Cardiac muscle cell (in vitro differentiated cells and primary cell): ENCODE measurements around the gene CT45A1. TPM values are rescaled to one million over a fixed set of nuclear protein-coding genes. Genes with fewer than 3 reads are reported as not detected.
A peak's percentile ranks its signal among the peaks of the same experiment; 100 is the strongest.
"Not testable (repeated sequence)": the region's sequence is repeated elsewhere in the genome, so short reads cannot be mapped to it uniquely, and the experiment has no call there.

Experiments used
- DNase-seq, 2 donors: peaks; one replicate each; pipeline versions ENCODE4 v3.0.0 to v3.0.0-alpha.2; 2010 to 2017; ENCODE audit warnings: low read depth in 1 of 2, low spot score in 1 of 2
- H3K27ac ChIP-seq: fragments of 200-600 bp; sonication (generic); 2 replicates; pipeline ENCODE4 v1.5.1; 2016
- H3K27me3 ChIP-seq: fragments of 200-600 bp; sonication (generic); 2 replicates; pipeline ENCODE4 v1.6.0; 2016; ENCODE audit warnings: control low read depth
- H3K36me3 ChIP-seq: fragments of 200-600 bp; sonication (generic); 2 replicates; pipeline ENCODE4 v1.5.1; 2016; ENCODE audit warnings: control low read depth
- H3K4me1 ChIP-seq: fragments of 200-600 bp; sonication (generic); 2 replicates; pipeline ENCODE4 v1.8.1; 2017; ENCODE audit warnings: low read depth, mild to moderate bottlenecking, mixed run types
- H3K4me3 ChIP-seq: fragments of 200-600 bp; sonication (generic); 2 replicates; pipeline ENCODE4 v1.5.1; 2016; ENCODE audit warnings: mild to moderate bottlenecking
- H3K9me3 ChIP-seq: fragments of 200-600 bp; sonication (generic); 2 replicates; pipeline ENCODE4 v1.5.1; 2017; ENCODE audit warnings: low read depth, mild to moderate bottlenecking, control low read depth
- CTCF ChIP-seq: IDR thresholded peaks from 2 replicates; pipeline ENCODE4 v1.5.1; 2012; ENCODE audit warnings: low read depth, mild to moderate bottlenecking, low read length
- polyA plus RNA-seq: library from polyadenylated mRNA; unstranded; fragments of >200 nt; fragmentation: Nextera tagmentation; extraction: Ambion mirVana; gene quantifications from 2 replicates; pipeline ENCODE4 v1.2.1, GENCODE V29; 2016
- total RNA-seq: library from RNA; depleted of rRNA; stranded (reverse); fragments of >200 nt; gene quantifications from 2 replicates; pipeline ENCODE4 v1.2.3, GENCODE V29; 2016

The CT45A1 gene
- total and polyA plus RNA-seq, 2 experiments from 2014 or later = not detected

- H3K4me1 ChIP-seq = no peaks in the 10 kb centered on the region
- no peak for TF ChIP-seq CTCF
- no peaks in the 10 kb centered on the region for H3K27me3 ChIP-seq
- DNase-seq = peak; percentile 0 to 8
- H3K27ac ChIP-seq = no peak overlapping the region
- no peaks in the 10 kb centered on the region for H3K36me3 ChIP-seq
- no peak overlapping the region for H3K4me3 ChIP-seq
- H3K9me3 ChIP-seq = no peaks in the 10 kb centered on the region
Measured at GRCh38 chrX:135707880-135708279, 5.6 kb upstream of the CT45A1 start.

- H3K9me3 ChIP-seq = no peaks in the 10 kb centered on the region
- H3K4me1 ChIP-seq = no peaks in the 10 kb centered on the region
- H3K27ac ChIP-seq = no peak overlapping the region
- H3K27me3 ChIP-seq = no peaks in the 10 kb centered on the region
- H3K4me3 ChIP-seq = no peak overlapping the region
- no peak for TF ChIP-seq CTCF
- H3K36me3 ChIP-seq = no peaks in the 10 kb centered on the region
- DNase-seq = no peak
Measured at GRCh38 chrX:135713795-135714194, 356 bp downstream of the CT45A1 start.

GRCh38 chrX:135734666-135735065 is 21.2 kb downstream of the CT45A1 start:
- not testable (repeated sequence) for H3K27ac ChIP-seq, H3K9me3 ChIP-seq, H3K4me1 ChIP-seq, H3K36me3 ChIP-seq, H3K4me3 ChIP-seq, DNase-seq, H3K27me3 ChIP-seq

GRCh38 chrX:135737366-135738071 is 24.1 kb downstream of the CT45A1 start:
- TF ChIP-seq CTCF = no peak
- Histone ChIP-seq H3K36me3 (no peaks in the 10 kb centered on the region), H3K9me3 (no peaks in the 10 kb centered on the region), H3K27me3 (no peaks in the 10 kb centered on the region), H3K27ac (no peak overlapping the region), H3K4me1 (no peaks in the 10 kb centered on the region), H3K4me3 (no peak overlapping the region)
- DNase-seq = peak in 1 of 2 donors; percentile 2

GRCh38 chrX:135740681-135741149 is 27.3 kb downstream of the CT45A1 start:
- Histone ChIP-seq H3K27ac (no peak overlapping the region), H3K4me3 (no peak overlapping the region), H3K4me1 (no peaks in the 10 kb centered on the region), H3K36me3 (no peaks in the 10 kb centered on the region), H3K9me3 (peaks cover 1% of the 10 kb centered on the region), H3K27me3 (no peaks in the 10 kb centered on the region)
- TF ChIP-seq CTCF = peak; percentile 35
- peak in 1 of 2 donors; percentile 7 for DNase-seq

GRCh38 chrX:135741192-135741715 is 27.8 kb downstream of the CT45A1 start:
- H3K36me3 ChIP-seq = no peaks in the 10 kb centered on the region
- DNase-seq = no peak
- no peak for TF ChIP-seq CTCF
- peaks cover 3% of the 10 kb centered on the region for H3K9me3 ChIP-seq
- no peaks in the 10 kb centered on the region for H3K4me1 ChIP-seq
- no peak overlapping the region for H3K27ac ChIP-seq
- no peaks in the 10 kb centered on the region for H3K27me3 ChIP-seq
- H3K4me3 ChIP-seq = no peak overlapping the region

GRCh38 chrX:135744739-135745138 is 31.3 kb downstream of the CT45A1 start:
- H3K27me3 ChIP-seq, DNase-seq, H3K9me3 ChIP-seq, H3K4me3 ChIP-seq, H3K4me1 ChIP-seq, H3K27ac ChIP-seq, H3K36me3 ChIP-seq: not testable (repeated sequence)

- H3K36me3 ChIP-seq, H3K9me3 ChIP-seq, H3K27ac ChIP-seq: not testable (repeated sequence)
Measured at GRCh38 chrX:135768091-135768490, 54.7 kb downstream of the CT45A1 start, which contains the start of gene CT45A3. TSS of gene CT45A3 (minus strand) at chrX:135768191. CDS start at chrX:135764444, 3,747 bp downstream.

More at GRCh38 chrX:135768091-135768490, 54.7 kb downstream of the CT45A1 start, which contains the start of gene CT45A3:
- not testable (repeated sequence) for H3K4me3 ChIP-seq, H3K4me1 ChIP-seq, H3K27me3 ChIP-seq, DNase-seq
